ENCODE results near the gene BANF1.

BANF1 gene

GRCh38 chr11:66042227-66042995 lies 40.1 kb downstream of the BANF1 start:
- H3K27ac ChIP-seq (ENCODE audit: low read depth, low read length, poor library complexity, severe bottlenecking): no peak overlapping the region
- H3K4me3 ChIP-seq (ENCODE audit: low read depth, low read length, poor library complexity, severe bottlenecking): no peak overlapping the region
- H3K36me3 ChIP-seq (ENCODE audit: insufficient read depth, low read length): no peaks in the 10 kb centered on the region
- H3K27me3 ChIP-seq (ENCODE audit: insufficient read depth, low read length): peaks cover 5% of the 10 kb centered on the region
- no peak overlapping the region for H2AFZ ChIP-seq (ENCODE audit: low read length)
- H4K20me1 ChIP-seq (ENCODE audit: insufficient read depth, low read length): no peaks in the 10 kb centered on the region
- no peak for TF ChIP-seq EZH2 (IDR thresholded peaks at IDR 0.05; ENCODE audit: borderline replicate concordance, low read length)
- no peak for TF ChIP-seq CTCF (IDR thresholded peaks at IDR 0.05; ENCODE audit: low read length)
- H3F3A ChIP-seq (ENCODE audit: insufficient read depth, low read length): no peaks in the 10 kb centered on the region
- peaks cover 11% of the 10 kb centered on the region for H3K4me1 ChIP-seq (ENCODE audit: insufficient read depth, low read length, severe bottlenecking)
- no peaks in the 10 kb centered on the region for H3K9me2 ChIP-seq (ENCODE audit: low read depth, low read length)
- no peak overlapping the region for H3K4me2 ChIP-seq (ENCODE audit: low read length)
- no peaks in the 10 kb centered on the region for H3K79me2 ChIP-seq (ENCODE audit: insufficient read depth, low read length)
- no peak overlapping the region for H3K9ac ChIP-seq (ENCODE audit: low read length)
- H3K9me3 ChIP-seq (ENCODE audit: low read length): no peaks in the 10 kb centered on the region

- H2AFZ ChIP-seq (ENCODE audit: low read length): no peak overlapping the region
- H3K79me2 ChIP-seq (ENCODE audit: insufficient read depth, low read length): no peaks in the 10 kb centered on the region
- no peak overlapping the region for H3K9ac ChIP-seq (ENCODE audit: low read length)
- peaks cover 5% of the 10 kb centered on the region; the same call in 1 of the 2 replicates for H3K27me3 ChIP-seq (ENCODE audit: insufficient read depth, low read length)
- H3K27ac ChIP-seq (ENCODE audit: low read depth, low read length, poor library complexity, severe bottlenecking): no peak overlapping the region
- TF ChIP-seq CTCF (IDR thresholded peaks at IDR 0.05; ENCODE audit: low read length): no peak
- TF ChIP-seq EZH2 (IDR thresholded peaks at IDR 0.05; ENCODE audit: borderline replicate concordance, low read length): no peak
- H3K4me3 ChIP-seq (ENCODE audit: low read depth, low read length, poor library complexity, severe bottlenecking): no peak overlapping the region
- peaks cover 11% of the 10 kb centered on the region for H3K4me1 ChIP-seq (ENCODE audit: insufficient read depth, low read length, severe bottlenecking)
- H3K9me2 ChIP-seq (ENCODE audit: low read depth, low read length): no peaks in the 10 kb centered on the region
- H3K36me3 ChIP-seq (ENCODE audit: insufficient read depth, low read length): no peaks in the 10 kb centered on the region
- H3K9me3 ChIP-seq (ENCODE audit: low read length): no peaks in the 10 kb centered on the region
- H3F3A ChIP-seq (ENCODE audit: insufficient read depth, low read length): no peaks in the 10 kb centered on the region
- no peak overlapping the region for H3K4me2 ChIP-seq (ENCODE audit: low read length)
- no peaks in the 10 kb centered on the region for H4K20me1 ChIP-seq (ENCODE audit: insufficient read depth, low read length)
These were observed 40.9 kb downstream of the BANF1 start for GRCh38 chr11:66042996-66043906.

- Histone ChIP-seq H3K27ac (ENCODE audit: low read depth, low read length, poor library complexity, severe bottlenecking) (no peak overlapping the region), H3K27me3 (ENCODE audit: insufficient read depth, low read length) (peaks cover 5% of the 10 kb centered on the region; the same call in 1 of the 2 replicates), H3K79me2 (ENCODE audit: insufficient read depth, low read length) (no peaks in the 10 kb centered on the region), H3K4me2 (ENCODE audit: low read length) (peak overlapping the region; percentile 61), H3K4me1 (ENCODE audit: insufficient read depth, low read length, severe bottlenecking) (peaks cover 14% of the 10 kb centered on the region), H3K36me3 (ENCODE audit: insufficient read depth, low read length) (no peaks in the 10 kb centered on the region), H3K9me2 (ENCODE audit: low read depth, low read length) (no peaks in the 10 kb centered on the region), H4K20me1 (ENCODE audit: insufficient read depth, low read length) (no peaks in the 10 kb centered on the region), H3K9ac (ENCODE audit: low read length) (peak overlapping the region; percentile 27; the same call in 1 of the 2 replicates), H3K9me3 (ENCODE audit: low read length) (no peaks in the 10 kb centered on the region), H3F3A (ENCODE audit: insufficient read depth, low read length) (no peaks in the 10 kb centered on the region), H3K4me3 (ENCODE audit: low read depth, low read length, poor library complexity, severe bottlenecking) (peak overlapping the region; percentile 28), H2AFZ (ENCODE audit: low read length) (no peak overlapping the region)
- TF ChIP-seq EZH2 (IDR thresholded peaks at IDR 0.05; ENCODE audit: borderline replicate concordance, low read length) (no peak), CTCF (IDR thresholded peaks at IDR 0.05; ENCODE audit: low read length) (no peak)
These were observed 42.5 kb downstream of the BANF1 start for GRCh38 chr11:66044757-66045156.

All from OCI-LY1 (cell line).